ENCODE data around the gene PDGFC. TPM values are rescaled to one million over a fixed set of nuclear protein-coding genes. Genes with fewer than 3 reads are reported as not detected.

PDGFC gene
- total and polyA plus RNA-seq, 12 donors, result 2.1 to 18.2 (median 14.8) TPM

- TF ChIP-seq, protein P1, sequence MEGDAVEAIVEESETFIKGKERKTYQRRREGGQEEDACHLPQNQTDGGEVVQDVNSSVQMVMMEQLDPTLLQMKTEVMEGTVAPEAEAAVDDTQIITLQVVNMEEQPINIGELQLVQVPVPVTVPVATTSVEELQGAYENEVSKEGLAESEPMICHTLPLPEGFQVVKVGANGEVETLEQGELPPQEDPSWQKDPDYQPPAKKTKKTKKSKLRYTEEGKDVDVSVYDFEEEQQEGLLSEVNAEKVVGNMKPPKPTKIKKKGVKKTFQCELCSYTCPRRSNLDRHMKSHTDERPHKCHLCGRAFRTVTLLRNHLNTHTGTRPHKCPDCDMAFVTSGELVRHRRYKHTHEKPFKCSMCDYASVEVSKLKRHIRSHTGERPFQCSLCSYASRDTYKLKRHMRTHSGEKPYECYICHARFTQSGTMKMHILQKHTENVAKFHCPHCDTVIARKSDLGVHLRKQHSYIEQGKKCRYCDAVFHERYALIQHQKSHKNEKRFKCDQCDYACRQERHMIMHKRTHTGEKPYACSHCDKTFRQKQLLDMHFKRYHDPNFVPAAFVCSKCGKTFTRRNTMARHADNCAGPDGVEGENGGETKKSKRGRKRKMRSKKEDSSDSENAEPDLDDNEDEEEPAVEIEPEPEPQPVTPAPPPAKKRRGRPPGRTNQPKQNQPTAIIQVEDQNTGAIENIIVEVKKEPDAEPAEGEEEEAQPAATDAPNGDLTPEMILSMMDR (IDR thresholded peaks at IDR 0.05), result no peak
- DNase-seq, result no peak
- Histone ChIP-seq H3K4me1 (peaks cover 0 to 49% (median 17%) of the 10 kb centered on the region in 9 donors), H3K36me3 (no peaks in the 10 kb centered on the region), H3K27ac (peak overlapping the region in 6 of 10 donors; percentile 2 to 61 (median 12)), H3K27me3 (no peaks in the 10 kb centered on the region), H3K9me3 (no peaks in the 10 kb centered on the region), H3K4me3 (peak overlapping the region in 5 of 10 donors; percentile 2 to 20 (median 7))
- intact Hi-C loops (cut with DNase I), result loop anchor here in 2 of 10 donors (5.0 to 10.0 kb wide), 2 partner anchors 176 to 183 kb away; no protein-coding TSS in a partner anchor
- peak in 6 of 8 donors; percentile 31 to 64 (median 48) for ATAC-seq
- 29 to 42% methylated on average over 6 of the region's 6 CpGs for WGBS, 2 donors
Observed at GRCh38 chr4:156771171-156771837, 200.3 kb downstream of the PDGFC start.

- DNase-seq (no peak), ATAC-seq (no peak)
- H3K9me3 ChIP-seq, result no peaks in the 10 kb centered on the region
- H3K27ac ChIP-seq, result no peak overlapping the region
- TF ChIP-seq, protein P1 (IDR thresholded peaks at IDR 0.05), result no peak
- no peak overlapping the region for H3K4me3 ChIP-seq
- intact Hi-C loops (cut with DNase I), result loop anchor here in 2 of 10 donors (5.0 to 10.0 kb wide), 2 partner anchors 177 to 185 kb away; no protein-coding TSS in a partner anchor
- WGBS, 2 donors, result 82 to 90% methylated on average over 2 of the region's 2 CpGs
- H3K36me3 ChIP-seq, result no peaks in the 10 kb centered on the region
- no peaks in the 10 kb centered on the region for H3K27me3 ChIP-seq
- H3K4me1 ChIP-seq, result peaks cover 0 to 39% (median 21%) of the 10 kb centered on the region in 9 donors
Observed at GRCh38 chr4:156770140-156770539, 201.5 kb downstream of the PDGFC start.

- no peaks in the 10 kb centered on the region for H3K9me3 ChIP-seq
- no peaks in the 10 kb centered on the region for H3K27me3 ChIP-seq
- no peak overlapping the region for H3K27ac ChIP-seq
- no peak overlapping the region for H3K4me3 ChIP-seq
- 68 to 69% methylated on average over 5 of the region's 5 CpGs for WGBS, 2 donors
- TF ChIP-seq, protein P1 (IDR thresholded peaks at IDR 0.05), result no peak
- ATAC-seq (no peak), DNase-seq (no peak)
- H3K4me1 ChIP-seq, result peaks cover 0 to 34% (median 27%) of the 10 kb centered on the region in 9 donors
- intact Hi-C loops (cut with DNase I), result no loop called here
- H3K36me3 ChIP-seq, result no peaks in the 10 kb centered on the region
Observed at GRCh38 chr4:156767911-156768415, 203.6 kb downstream of the PDGFC start.

GRCh38 chr4:156766846-156767245 lies 204.8 kb downstream of the PDGFC start:
- H3K27ac ChIP-seq, result no peak overlapping the region
- intact Hi-C loops (cut with DNase I), result no loop called here
- H3K36me3 ChIP-seq, result peaks cover 0 to 5% (median 0%) of the 10 kb centered on the region in 9 donors
- TF ChIP-seq, protein P1 (IDR thresholded peaks at IDR 0.05), result no peak
- WGBS, 2 donors, result 90 to 94% methylated on average over 1 of the region's 1 CpG
- H3K4me1 ChIP-seq, result peaks cover 0 to 33% (median 23%) of the 10 kb centered on the region in 9 donors
- ATAC-seq, result no peak
- H3K4me3 ChIP-seq, result no peak overlapping the region
- no peak for DNase-seq
- H3K27me3 ChIP-seq, result no peaks in the 10 kb centered on the region
- H3K9me3 ChIP-seq, result no peaks in the 10 kb centered on the region
